ENCODE measurements around the gene ENPP1. TPM values are rescaled to one million over a fixed set of nuclear protein-coding genes. Genes with fewer than 3 reads are reported as not detected.

ENPP1 gene
- polyA plus RNA-seq, 1 of the 3 experiments (the other 2 are of a cell fraction), result not detected

DNA sequence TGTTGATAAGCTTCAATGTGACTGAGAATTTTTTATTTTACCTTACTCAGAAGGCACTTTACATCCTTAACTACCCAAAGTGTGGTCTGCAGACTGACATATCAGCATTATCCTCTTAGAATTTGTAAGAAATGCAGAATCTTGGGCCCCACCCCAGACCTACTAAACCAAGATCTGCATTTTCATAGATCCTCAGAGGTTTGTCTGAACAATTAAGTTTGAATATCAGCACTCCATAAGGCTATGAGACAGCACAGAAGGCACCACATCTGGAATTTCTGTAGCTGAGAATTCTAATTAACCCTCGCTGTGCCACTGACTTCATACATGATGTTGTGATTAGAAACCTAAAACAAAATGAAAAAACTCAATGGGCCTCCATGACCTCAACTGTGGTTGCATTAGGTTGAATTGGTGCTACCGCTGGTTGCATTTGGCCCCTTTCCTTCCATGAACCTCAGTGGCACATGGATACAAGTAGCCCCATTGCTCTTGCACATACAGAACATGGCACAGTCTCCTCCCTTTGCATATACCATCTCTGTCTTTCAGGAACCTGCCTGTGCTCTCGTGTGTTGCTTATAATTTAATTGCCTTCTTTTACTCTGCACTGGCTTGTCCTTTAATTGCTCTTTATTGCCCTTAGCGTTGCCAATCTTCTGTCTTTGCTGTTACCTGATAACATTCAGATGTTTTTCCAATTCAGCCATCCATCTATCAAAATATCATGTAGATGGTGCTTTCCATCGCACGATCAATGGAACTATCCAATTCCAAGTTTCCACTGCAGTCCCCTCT is 13.4 kb downstream of the ENPP1 start (continued):
- TF ChIP-seq, protein P1, sequence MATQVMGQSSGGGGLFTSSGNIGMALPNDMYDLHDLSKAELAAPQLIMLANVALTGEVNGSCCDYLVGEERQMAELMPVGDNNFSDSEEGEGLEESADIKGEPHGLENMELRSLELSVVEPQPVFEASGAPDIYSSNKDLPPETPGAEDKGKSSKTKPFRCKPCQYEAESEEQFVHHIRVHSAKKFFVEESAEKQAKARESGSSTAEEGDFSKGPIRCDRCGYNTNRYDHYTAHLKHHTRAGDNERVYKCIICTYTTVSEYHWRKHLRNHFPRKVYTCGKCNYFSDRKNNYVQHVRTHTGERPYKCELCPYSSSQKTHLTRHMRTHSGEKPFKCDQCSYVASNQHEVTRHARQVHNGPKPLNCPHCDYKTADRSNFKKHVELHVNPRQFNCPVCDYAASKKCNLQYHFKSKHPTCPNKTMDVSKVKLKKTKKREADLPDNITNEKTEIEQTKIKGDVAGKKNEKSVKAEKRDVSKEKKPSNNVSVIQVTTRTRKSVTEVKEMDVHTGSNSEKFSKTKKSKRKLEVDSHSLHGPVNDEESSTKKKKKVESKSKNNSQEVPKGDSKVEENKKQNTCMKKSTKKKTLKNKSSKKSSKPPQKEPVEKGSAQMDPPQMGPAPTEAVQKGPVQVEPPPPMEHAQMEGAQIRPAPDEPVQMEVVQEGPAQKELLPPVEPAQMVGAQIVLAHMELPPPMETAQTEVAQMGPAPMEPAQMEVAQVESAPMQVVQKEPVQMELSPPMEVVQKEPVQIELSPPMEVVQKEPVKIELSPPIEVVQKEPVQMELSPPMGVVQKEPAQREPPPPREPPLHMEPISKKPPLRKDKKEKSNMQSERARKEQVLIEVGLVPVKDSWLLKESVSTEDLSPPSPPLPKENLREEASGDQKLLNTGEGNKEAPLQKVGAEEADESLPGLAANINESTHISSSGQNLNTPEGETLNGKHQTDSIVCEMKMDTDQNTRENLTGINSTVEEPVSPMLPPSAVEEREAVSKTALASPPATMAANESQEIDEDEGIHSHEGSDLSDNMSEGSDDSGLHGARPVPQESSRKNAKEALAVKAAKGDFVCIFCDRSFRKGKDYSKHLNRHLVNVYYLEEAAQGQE (IDR thresholded peaks at IDR 0.05; ENCODE audit: low read depth, low read length), result no peak
- TF ChIP-seq POLR2AphosphoS5 (IDR thresholded peaks at IDR 0.05; ENCODE audit: low read depth, low read length) (no peak), TCF12 (IDR thresholded peaks at IDR 0.05) (no peak)
- TF ChIP-seq, protein P2, sequence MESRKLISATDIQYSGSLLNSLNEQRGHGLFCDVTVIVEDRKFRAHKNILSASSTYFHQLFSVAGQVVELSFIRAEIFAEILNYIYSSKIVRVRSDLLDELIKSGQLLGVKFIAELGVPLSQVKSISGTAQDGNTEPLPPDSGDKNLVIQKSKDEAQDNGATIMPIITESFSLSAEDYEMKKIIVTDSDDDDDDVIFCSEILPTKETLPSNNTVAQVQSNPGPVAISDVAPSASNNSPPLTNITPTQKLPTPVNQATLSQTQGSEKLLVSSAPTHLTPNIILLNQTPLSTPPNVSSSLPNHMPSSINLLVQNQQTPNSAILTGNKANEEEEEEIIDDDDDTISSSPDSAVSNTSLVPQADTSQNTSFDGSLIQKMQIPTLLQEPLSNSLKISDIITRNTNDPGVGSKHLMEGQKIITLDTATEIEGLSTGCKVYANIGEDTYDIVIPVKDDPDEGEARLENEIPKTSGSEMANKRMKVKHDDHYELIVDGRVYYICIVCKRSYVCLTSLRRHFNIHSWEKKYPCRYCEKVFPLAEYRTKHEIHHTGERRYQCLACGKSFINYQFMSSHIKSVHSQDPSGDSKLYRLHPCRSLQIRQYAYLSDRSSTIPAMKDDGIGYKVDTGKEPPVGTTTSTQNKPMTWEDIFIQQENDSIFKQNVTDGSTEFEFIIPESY (IDR thresholded peaks at IDR 0.05; ENCODE audit: borderline replicate concordance, low read depth), result no peak

DNA sequence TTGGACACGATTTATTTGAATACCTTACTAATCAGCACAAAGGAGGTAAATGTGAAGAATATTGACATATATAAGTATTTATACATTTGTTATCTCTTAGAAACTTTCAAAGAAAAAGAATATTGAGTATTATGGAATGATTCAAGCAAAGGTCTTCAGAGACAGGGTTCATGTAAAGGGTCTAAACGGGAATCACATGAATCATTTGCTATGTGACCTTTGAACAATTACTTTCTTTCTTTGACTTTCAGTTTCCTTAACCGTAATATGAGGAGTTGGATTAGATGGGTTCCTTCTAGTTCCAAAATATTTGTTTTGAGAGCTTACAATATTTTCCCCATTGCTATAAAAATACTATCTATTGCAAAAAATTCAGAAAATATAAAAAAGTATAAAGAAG is 14.3 kb downstream of the ENPP1 start:
- H3K36me3 ChIP-seq (replicated peaks in 1 of 2; ENCODE audit: control insufficient read depth in 1 of 2, insufficient read depth in 2 of 2, low read length in 1 of 2), result no peaks in the 10 kb centered on the region
- H3F3A ChIP-seq (replicated peaks; ENCODE audit: insufficient read depth), result no peaks in the 10 kb centered on the region
- H3K79me2 ChIP-seq (ENCODE audit: insufficient read depth), result no peaks in the 10 kb centered on the region
- no peak for DNase-seq
- H3K9ac ChIP-seq, result no peak overlapping the region
- no peaks in the 10 kb centered on the region for H3K9me3 ChIP-seq
- no peaks in the 10 kb centered on the region for H3K9me2 ChIP-seq
- no peak overlapping the region for H3K27ac ChIP-seq (ENCODE audit: low read depth in 2 of 2, low read length in 1 of 2)
- no peaks in the 10 kb centered on the region for H4K20me1 ChIP-seq (ENCODE audit: insufficient read depth)
- POLR2A ChIA-PET, result no interaction called here
- peaks cover 15% of the 10 kb centered on the region for H3K27me3 ChIP-seq (ENCODE audit: insufficient read depth)
- no peak overlapping the region for H3K4me2 ChIP-seq
- CTCF ChIA-PET, result interaction anchor here (1.7 kb wide), 1 partner anchor 88 kb away, joined by 6 read pairs; no protein-coding TSS in a partner anchor
- WGBS (ENCODE audit: low lambda C conversion rate), result 0% methylated on average over 3 of the region's 3 CpGs
- no peak for TF ChIP-seq MXI1 (IDR thresholded peaks at IDR 0.05; ENCODE audit: low read depth, low read length)
- no peak overlapping the region for H2AFZ ChIP-seq (ENCODE audit: low read depth)
- H3K4me3 ChIP-seq (ENCODE audit: low read depth in 2 of 2, low read length in 1 of 2), result no peak overlapping the region
- no peaks in the 10 kb centered on the region for H3K4me1 ChIP-seq (ENCODE audit: control insufficient read depth in 1 of 2, insufficient read depth in 2 of 2, low read depth in 1 of 2, low read length in 1 of 2)

DNA sequence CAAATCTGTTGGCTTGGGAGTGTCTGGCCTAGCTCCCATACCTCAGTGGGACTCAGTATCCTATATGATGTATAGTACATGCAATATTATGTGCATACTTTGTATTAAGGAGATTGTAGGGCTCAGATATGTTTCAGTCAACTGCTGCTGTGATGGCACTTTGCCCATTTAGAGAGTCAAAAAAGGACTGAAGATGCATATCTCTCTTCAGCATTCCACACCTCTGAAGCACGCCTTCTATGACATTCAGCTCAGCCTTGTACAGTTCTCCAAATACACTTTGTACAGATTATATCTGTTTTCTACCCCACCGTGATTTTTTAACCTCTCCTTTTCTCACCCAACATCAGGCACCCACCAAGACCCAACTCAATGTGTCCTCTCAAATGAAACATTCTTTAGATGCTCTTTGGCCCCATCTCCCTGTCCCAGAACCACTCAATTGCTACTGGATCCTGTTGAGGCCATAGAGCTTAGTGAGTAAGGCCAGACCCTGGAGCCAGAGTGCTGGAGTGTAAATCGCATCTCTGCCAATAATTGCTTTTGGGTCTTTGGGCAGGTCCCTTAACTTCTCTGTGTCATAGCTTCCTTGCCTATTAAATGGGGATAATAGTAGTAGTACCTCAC is 15.6 kb downstream of the ENPP1 start:
- TF ChIP-seq EZH2phosphoT487 (IDR thresholded peaks at IDR 0.05; ENCODE audit: borderline replicate concordance, low read depth) (no peak), RCOR1 (IDR thresholded peaks at IDR 0.05; ENCODE audit: low read length) (no peak), SIN3A (IDR thresholded peaks at IDR 0.05; ENCODE audit: borderline replicate concordance, low read depth, low read length) (no peak), GATA2 (CRISPR knock-in tag; IDR thresholded peaks at IDR 0.05) (no peak), NFIC (IDR thresholded peaks at IDR 0.05; ENCODE audit: borderline replicate concordance) (no peak), RFX5 (IDR thresholded peaks at IDR 0.05; ENCODE audit: low read length) (no peak), NRF1 (IDR thresholded peaks at IDR 0.05; ENCODE audit: low read depth, low read length) (no peak)
- no peaks in the 10 kb centered on the region for H3K9me2 ChIP-seq
- ChIA-PET POLR2A (no interaction called here), CTCF (interaction anchor here (1.7 kb wide), 1 partner anchor 87 kb away, joined by 6 read pairs; no protein-coding TSS in a partner anchor)
- no peaks in the 10 kb centered on the region for H3K79me2 ChIP-seq (ENCODE audit: insufficient read depth)
- peaks cover 9% of the 10 kb centered on the region; the same call in 1 of the 2 replicates for H3K27me3 ChIP-seq (ENCODE audit: insufficient read depth)
- no peaks in the 10 kb centered on the region for H3K4me1 ChIP-seq (ENCODE audit: control insufficient read depth in 1 of 2, insufficient read depth in 2 of 2, low read depth in 1 of 2, low read length in 1 of 2)
- no peak for DNase-seq
- 8% methylated on average over 3 of the region's 3 CpGs for WGBS (ENCODE audit: low lambda C conversion rate)
- no peaks in the 10 kb centered on the region for H3K36me3 ChIP-seq (replicated peaks in 1 of 2; ENCODE audit: control insufficient read depth in 1 of 2, insufficient read depth in 2 of 2, low read length in 1 of 2)
- H3K9ac ChIP-seq, result no peak overlapping the region
- no peaks in the 10 kb centered on the region for H3K9me3 ChIP-seq
- no peak overlapping the region for H3K4me2 ChIP-seq
- no peak overlapping the region for H2AFZ ChIP-seq (ENCODE audit: low read depth)
- H4K20me1 ChIP-seq (ENCODE audit: insufficient read depth), result no peaks in the 10 kb centered on the region
- H3K27ac ChIP-seq (ENCODE audit: low read depth in 2 of 2, low read length in 1 of 2), result no peak overlapping the region
- H3K4me3 ChIP-seq (ENCODE audit: low read depth in 2 of 2, low read length in 1 of 2), result no peak overlapping the region
- H3F3A ChIP-seq (replicated peaks; ENCODE audit: insufficient read depth), result no peaks in the 10 kb centered on the region

Data from SK-N-SH (cell line).